B cell (primary cell): ENCODE measurements around the gene SLC38A6.

Experiments used
- EZH2 ChIP-seq: IDR thresholded peaks from 2 replicates; pipeline ENCODE4 v1.6.1; 2012; ENCODE audit warnings: borderline replicate concordance, low read depth, mild to moderate bottlenecking, moderate library complexity, low read length; ENCODE audit not compliant: insufficient read depth, poor library complexity, severe bottlenecking
- TF ChIP-seq, protein P1 (sequence below): fragments of 200-600 bp; IDR thresholded peaks from one replicate; pipeline ENCODE4 v1.8.0; 2022; ENCODE audit warnings: antibody characterized with exemption, mild to moderate bottlenecking

DNA sequence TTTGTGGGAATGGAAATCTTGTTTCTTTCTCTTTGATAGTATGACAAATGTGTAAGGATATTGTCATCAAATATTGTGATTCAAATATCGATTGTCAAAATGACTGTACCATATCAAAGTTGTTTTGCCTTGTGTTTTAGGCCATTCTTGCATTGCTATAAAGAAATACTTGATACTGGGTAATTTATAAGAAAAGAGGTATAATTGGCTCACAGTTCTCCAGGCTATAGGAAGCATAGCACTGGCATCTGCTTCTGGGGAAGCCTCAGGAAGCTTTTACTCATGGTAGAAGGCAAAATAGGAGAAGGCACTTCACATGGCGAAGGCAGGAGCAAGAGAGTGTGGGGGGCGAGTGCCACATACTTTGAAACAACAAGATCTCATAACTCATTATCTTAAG is 8.0 kb upstream of the SLC38A6 start:
- TF ChIP-seq, protein P1, sequence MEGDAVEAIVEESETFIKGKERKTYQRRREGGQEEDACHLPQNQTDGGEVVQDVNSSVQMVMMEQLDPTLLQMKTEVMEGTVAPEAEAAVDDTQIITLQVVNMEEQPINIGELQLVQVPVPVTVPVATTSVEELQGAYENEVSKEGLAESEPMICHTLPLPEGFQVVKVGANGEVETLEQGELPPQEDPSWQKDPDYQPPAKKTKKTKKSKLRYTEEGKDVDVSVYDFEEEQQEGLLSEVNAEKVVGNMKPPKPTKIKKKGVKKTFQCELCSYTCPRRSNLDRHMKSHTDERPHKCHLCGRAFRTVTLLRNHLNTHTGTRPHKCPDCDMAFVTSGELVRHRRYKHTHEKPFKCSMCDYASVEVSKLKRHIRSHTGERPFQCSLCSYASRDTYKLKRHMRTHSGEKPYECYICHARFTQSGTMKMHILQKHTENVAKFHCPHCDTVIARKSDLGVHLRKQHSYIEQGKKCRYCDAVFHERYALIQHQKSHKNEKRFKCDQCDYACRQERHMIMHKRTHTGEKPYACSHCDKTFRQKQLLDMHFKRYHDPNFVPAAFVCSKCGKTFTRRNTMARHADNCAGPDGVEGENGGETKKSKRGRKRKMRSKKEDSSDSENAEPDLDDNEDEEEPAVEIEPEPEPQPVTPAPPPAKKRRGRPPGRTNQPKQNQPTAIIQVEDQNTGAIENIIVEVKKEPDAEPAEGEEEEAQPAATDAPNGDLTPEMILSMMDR: no peak
- TF ChIP-seq EZH2: no peak
